GM18907 (cell line): ENCODE data around the gene GDF10.

ENCODE experiments used
- ATAC-seq: cut with Tn5 transposase; IDR thresholded peaks from one replicate; pipeline ENCODE4 v1.9.1; 2021; ENCODE audit warnings: mild to moderate bottlenecking, moderate library complexity; ENCODE audit not compliant: unreplicated experiment

GDF10 gene

DNA sequence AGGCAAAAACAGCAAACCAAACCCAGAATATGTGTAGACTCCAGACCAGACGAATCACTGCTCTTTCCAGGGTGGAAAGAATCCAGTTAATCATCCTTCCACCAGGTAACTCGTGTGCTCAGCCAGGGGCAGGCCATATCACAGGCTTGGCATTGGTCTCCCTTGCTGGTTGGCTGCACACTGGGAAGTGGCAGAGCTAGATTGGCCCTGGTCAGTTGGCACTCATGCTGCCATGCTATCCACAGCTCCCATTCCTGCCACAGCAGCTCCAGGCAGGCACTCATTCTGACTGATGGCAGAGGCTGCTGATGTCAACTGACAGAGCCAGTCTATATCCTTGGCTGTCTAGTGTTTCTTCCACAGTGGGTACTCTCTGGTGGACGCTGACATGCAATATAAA, 9.7 kb upstream of the GDF10 start:
- ATAC-seq: no peak

DNA sequence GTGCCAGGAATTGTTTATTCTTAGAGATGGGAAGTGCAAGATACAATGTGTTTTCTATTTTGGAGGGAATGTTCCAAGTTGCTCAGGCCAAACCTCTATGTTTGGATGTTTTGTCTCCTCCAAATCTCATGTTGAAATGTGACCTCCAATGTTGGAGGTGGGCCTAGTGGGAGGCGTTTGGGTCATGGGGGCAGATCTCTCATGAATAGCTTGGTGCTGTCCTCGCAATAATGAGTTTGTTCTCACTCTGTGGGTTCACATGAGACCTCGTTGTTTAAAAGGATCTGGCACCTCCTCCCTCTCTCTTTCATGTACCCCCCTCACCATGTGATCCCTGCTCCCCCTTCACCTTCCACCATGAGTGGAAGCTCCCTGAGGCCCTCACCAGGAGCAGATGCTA, 8.3 kb upstream of the GDF10 start:
- ATAC-seq: no peak

DNA sequence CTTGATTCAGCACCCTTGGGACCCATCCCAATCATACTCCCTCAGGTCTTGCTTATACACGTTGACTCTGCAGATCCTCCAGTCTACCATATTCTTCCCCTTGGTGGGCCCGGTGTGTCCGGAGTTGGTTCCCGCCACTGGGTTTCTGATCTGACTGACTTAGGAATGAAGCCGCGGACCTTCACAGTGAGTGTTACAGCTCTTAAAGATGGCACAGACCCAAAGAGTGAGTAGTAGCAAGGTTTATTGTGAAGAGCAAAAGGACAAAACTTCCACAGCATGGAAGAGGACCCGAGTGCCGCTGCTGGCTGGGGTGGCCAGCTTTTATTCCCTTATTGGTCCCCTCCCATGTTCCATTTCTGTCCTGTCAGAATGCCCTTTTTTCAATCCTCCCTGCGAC, 5.9 kb upstream of the GDF10 start:
- no peak for ATAC-seq

DNA sequence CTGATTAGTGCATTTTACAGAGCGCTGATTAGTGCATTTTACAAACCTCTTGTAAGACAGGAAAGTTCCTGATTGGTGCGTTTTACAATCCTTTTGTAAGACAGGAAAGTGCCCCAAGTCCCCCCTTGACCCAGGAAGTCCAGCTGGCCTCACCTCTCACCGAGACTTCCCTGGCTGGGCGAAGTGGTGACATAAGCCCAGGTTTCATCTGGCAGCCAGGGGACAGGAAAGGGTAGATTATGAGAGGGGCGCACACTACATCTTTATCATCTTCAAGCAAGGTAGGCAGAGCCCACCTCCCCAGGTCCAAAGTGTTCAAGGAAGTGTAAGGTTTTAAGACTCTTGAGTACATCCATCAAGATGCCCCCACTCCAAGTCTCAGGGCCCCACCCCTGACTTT, 5.5 kb upstream of the GDF10 start:
- ATAC-seq: no peak

DNA sequence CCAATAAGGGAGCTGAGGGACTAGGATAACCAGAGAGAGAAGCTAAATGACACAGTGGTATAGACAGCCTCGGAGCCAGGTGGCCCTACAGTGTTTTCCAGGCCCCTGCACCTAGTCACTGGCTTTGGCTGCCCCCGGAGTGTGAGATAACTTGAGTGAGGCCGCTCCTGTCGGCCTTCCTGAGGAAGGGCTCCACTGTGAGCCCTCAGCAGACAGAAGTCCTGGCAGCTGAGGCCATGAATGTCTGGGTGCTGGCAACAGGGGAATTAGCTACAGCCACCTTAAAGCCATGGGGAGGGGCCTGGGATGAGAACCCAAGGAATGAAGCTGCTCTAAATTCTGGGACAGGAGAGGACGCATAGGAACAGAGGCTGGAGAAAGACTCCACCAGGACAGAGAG, 4.6 kb upstream of the GDF10 start:
- no peak for ATAC-seq

DNA sequence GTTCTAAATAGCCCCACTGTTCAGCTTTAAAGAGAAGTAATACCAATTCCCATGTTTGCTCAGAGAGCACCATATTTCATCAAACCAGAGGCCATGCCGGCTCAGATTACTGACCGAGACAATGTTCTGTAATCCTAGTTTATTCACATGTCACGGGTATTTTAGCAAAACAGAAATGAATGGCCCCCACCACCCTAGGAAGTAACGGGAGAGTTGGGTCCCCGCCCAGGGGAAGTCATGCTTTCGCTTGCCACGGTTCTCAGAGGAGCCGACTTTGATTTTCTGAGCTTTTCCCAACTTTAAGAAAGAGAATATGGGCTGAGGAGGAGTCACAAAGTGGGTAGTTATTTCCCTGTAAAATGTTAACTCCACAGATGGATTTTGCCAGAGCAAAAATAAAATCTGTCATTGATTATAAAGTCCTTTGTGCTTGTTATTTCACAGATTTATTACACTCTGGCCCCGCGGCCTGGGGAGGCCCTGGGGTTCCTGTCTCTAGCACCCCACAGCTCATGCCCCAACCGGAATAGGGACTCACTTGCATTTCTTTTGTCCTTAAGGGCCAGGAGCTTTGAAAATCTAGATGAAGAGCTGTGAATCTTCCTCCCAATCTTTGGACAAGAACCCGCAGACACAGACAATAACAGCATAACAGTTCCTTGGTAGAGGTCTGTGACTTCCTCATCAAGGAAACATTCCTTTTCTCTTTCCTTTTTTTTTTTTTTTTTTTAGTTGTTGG, 3.7 kb upstream of the GDF10 start:
- ATAC-seq: no peak

DNA sequence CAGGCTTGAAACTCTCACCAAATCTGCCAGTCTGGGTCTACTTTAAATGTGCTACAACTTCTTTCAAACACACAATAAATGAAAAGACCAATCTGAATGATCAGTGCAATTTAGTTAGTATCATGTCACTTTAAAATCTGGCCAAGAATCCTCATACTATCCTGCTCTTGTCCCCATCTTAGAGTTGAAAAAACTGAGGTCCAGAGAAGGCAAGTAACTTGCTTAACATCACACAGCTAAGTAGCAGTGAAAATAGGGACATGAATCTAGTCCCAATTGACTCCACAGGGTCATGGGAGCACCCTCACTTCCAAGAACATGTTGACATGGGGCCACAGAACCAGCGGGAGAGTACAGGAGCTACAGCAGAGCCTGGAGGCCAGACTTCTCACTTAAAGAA, 3.1 kb upstream of the GDF10 start:
- ATAC-seq: no peak

DNA sequence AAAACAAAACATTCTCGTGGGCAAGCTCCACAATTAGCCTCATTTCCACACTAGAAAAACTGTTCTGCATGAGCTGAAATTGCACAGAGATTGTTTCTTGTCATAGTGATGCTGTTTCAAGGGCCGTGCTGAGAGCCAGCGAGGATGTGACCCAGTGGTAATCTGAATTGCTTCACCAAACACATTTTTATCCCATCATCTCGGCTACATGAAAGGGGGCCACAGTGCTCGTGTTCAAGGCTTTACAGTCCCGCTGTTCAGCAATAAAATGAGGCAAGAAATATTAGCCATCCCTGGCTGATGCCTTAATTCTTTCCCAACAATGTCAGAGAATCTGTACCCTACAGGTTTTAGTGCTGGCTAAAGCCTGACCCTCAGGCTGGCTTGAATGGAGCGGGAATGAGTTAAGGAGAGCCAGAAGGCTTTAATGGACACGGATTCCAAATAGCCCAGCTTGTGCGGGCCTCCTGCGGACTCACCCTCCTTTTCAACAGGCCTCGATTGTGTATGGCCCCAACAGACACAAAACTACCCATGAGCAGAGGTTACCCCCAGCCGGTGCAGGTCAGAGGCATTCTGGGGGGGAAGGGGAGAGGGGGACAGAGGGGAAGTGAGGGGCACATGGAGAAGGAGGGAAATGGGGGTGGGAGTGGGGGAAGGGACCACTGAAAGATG, 2.0 kb upstream of the GDF10 start:
- no peak for ATAC-seq

DNA sequence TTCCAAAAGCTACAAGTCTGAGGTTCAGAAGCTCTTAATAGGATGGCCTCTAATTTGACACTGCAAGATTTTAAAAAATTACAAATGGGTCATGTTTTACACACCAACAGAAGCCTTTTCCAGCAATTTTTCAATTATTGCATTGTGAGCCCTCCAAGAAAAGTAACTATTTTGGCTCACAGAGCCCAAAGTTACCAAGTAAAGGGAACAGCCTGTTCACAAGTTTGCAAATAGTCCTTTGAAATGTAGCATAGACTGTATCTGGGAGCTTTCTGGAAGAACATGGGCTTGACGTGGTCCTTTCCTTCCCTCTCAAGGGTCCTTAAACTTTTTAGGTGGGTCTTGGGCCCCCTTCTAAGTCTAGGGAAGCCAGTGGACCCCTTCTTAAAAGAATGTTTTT, 1.3 kb upstream of the GDF10 start:
- no peak for ATAC-seq

DNA sequence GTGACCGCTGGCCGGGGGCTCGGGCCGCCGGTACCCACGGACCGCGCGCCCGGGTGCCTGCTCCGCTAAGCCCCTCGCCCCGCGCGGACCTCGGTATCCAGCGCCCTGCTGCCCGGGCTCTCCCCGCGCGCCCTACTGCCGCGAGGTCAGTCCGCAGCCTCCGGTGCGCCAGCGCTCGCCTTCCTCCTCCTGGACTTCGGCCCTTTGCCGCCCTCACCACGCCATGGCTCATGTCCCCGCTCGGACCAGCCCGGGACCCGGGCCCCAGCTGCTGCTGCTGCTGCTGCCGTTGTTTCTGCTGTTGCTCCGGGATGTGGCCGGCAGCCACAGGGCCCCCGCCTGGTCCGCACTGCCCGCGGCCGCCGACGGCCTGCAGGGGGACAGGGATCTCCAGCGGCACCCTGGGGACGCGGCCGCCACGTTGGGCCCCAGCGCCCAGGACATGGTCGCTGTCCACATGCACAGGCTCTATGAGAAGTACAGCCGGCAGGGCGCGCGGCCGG, 483 bp downstream of the GDF10 start:
- no peak for ATAC-seq

DNA sequence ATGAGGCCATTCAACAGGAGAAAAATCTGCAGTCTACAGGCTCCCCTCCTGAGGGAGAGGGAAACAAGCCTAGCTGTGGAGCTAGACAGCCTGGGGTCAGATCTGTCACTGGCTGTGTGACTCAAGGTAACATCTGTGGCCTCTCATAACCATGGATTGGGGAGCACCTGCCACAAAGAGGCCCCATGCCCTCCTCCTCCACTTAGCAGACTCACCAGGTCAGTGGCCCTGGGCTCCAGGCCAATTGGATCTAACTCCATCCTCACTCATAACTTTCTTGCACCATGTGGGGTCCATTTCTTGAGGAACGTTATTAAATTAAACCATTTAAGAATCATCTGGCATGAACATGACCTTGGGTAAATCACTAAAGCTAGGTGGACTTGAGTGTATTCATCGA, 1.8 kb downstream of the GDF10 start:
- no peak for ATAC-seq

DNA sequence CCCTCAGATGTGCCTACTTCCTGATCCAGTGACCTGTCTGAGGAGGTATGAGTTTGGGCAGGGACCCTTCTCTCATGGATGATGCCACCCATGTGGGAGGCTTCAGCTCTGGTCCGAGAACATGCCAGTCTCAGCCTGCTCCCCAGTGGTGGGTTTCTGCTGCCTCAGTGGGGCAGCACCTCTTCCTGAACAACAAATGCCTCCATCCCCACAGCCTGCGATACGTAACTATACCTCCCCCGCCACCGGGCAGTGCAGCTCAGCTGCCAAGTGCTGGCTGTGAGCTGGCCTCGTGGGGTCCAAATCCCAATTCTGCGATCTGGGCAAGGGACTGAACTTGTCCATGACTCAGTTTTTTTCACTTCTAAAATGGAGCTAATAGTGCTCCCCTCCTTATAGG, 3.1 kb downstream of the GDF10 start:
- ATAC-seq: no peak

DNA sequence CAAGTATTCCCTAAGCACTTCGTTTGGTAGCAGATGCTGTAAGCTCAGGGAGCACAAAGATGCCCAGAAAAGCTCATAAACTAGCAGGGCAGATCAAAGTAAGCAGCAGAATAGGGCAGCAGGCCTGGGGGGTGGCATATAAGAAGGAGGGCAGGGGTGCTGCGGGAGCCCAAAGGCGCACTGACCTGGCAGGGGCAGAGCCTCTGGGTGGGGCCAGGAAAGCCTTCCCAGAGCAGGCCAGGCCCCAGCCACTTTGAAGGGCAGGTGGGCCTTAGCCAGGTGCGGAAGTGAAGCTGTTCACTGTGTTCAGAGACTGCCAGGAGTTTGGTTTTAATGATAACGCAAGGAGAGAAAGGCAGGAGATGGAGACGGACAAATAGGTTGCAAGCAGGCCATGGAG, 3.9 kb downstream of the GDF10 start:
- ATAC-seq: no peak

DNA sequence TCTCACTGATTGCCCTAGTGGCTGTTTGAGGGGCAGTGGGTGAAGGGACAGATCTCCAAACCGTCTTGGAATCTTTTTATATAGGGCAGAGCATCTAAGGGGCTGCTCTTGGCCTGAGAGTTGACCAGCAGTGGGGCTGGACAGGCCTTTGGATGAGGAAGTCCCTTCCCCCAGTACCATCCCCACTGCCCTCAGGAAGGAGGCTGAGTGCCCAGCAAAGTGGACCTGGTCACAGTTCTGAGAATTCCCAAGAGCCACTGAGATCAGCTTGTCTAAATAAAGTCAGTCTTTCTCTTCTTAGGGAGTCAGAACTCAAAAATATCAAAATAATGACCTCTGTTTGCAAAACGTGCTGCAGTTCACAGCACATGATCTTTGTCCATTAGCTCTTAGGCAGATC, 5.6 kb downstream of the GDF10 start:
- ATAC-seq: no peak

DNA sequence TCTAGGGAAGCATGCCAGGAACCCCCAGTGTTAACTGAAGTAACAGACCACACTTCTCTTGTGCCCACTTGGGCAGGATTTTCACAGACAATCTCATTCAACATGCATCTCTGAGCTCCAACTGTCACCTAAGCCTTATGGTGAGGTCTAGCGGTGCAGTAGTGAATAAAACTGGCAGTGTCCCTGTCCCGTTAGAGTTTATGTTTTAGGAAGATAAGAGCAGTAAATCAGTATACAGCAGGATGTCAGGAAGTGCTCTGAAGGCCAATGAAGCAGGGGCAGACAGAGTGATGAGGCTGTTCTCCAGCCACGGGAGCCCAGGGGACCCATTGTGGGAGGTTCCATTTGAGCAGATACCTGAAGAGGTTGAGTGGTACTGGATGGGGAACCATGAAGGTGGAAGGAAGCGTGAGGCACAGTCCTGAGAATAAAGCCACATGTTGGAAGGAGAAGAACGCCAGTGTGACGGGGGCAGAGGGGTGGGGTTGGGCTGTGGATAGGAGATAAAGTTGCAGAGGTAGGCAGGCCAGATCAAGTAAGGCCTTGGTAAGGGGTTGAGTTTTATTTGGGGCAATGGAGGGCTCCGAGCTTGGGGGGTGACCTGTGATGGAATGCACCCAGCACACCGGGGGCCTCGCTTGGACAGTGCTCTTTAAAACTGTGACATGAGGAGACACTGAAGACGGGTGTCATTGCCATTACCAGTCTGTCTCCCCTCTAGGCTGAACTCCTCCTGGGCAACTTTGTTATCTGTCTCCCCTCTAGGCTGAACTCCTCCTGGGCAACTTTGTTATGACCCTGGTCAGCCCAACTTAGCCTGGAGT, 6.6 kb downstream of the GDF10 start:
- ATAC-seq: no peak

DNA sequence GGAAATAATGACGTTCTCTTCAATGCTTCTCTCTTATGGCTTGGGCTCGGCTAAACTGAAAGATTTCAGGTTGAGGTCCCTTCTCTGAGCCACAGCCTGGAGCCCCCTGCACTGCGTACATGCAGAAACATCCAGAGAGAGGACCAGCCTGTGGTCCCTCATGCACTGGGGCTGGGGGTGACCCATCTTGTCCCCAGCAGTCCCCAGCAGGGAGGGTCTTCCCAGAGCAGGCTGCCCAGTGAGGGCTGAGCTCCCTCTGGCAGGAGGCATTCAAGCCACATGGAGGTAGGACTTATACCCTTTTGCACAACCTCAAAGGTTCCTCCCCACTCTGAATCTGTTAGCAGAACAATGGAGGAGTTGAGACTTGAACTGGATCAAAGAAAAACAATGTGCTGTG, 7.4 kb downstream of the GDF10 start:
- ATAC-seq: no peak

DNA sequence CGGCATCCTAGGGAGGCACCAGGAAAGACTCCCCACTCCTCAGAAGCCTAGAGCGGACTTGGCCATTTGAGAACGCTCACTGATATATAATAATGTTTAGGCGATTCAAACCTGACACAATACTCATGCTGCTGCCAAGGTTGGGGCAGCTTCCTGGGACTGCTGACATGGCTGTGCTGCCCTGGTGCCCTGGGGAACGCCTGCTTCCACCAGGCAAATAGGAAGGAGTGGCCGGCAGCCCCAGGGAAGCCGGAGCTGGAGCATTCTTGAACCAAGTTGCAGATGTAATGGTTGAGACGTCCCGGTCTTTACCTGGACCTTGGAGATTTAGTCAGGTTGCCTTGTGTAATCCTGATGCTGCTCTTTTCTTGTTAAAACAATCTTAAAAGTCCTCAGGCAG, 8.8 kb downstream of the GDF10 start:
- ATAC-seq: no peak

DNA sequence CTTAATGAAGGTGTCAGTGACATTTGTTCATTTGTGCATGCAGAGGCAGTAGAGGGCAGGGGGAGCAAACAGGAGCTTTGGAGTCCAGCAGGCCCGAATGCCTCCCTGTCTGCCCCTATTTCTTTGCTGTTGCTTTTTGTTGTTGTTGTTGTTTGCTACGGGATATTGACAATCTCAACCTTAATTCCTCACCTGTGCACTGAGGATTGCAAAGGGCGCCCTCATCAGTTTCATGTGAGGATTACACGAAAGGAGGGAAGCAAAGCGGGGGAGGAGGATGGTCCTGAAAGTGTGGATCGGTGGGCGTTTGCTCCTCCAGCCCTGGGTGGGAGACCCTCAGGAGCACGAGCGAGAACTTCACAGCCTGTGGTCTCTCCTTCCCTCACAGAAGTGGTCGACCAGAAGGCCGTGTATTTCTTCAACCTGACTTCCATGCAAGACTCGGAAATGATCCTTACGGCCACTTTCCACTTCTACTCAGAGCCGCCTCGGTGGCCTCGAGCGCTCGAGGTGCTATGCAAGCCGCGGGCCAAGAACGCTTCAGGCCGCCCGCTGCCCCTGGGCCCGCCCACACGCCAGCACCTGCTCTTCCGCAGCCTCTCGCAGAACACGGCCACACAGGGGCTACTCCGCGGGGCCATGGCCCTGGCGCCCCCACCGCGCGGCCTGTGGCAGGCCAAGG, 9.6 kb downstream of the GDF10 start:
- ATAC-seq: no peak

DNA sequence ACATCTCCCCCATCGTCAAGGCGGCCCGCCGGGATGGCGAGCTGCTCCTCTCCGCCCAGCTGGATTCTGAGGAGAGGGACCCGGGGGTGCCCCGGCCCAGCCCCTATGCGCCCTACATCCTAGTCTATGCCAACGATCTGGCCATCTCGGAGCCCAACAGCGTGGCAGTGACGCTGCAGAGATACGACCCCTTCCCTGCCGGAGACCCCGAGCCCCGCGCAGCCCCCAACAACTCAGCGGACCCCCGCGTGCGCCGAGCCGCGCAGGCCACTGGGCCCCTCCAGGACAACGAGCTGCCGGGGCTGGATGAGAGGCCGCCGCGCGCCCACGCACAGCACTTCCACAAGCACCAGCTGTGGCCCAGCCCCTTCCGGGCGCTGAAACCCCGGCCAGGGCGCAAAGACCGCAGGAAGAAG, 10.1 kb downstream of the GDF10 start:
- no peak for ATAC-seq

DNA sequence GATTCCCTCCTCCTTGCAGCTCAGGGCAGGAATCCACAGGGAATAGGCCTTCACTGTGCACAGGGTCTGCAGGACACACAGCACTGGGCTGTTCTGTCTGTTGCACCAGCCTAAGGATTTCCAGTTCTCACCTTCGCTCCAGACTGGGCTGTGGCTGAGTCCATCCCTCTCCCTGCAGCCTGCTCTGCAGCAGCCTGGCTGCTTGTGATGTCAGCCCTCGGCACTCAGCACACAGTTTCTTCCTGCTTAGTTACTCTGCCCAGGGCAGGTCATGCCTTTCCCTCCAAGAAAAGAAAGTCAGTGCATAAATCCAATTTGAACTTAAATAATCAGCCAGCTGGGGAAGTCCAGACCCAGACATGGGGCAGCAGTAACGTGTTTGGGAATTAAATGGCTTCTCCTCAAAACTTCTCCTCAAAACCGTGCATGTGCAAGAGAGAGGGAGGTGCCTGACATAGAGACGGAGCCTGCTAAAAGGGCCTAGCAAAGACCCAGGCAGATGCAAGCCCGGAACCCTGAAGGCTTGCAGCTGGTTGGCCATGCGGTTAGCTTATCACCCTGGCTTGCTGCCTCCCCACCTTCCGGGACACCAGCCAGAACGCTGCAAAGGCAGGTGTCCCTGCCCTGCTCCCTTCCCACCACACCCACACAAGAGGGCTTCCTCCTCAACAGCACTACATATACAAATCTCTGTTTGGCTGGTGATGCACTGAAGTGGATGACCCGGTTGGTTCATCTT, 11.4 kb downstream of the GDF10 start:
- no peak for ATAC-seq
